SK-N-SH (cell line): ENCODE data around the gene MYO1E. TPM values are rescaled to one million over a fixed set of nuclear protein-coding genes. Genes with fewer than 3 reads are reported as not detected.

Experiments
- CTCF ChIA-PET: fragments of 300-600, 350-600 bp; formaldehyde crosslinking; extraction: SDS; loops from one replicate; lab custom pipeline; 2021; lab: Yijun Ruan, JAX
- POLR2A ChIA-PET: fragments of 350-600 bp; sonication (Branson Sonifier 250); formaldehyde crosslinking; extraction: SDS; loops from one replicate; lab custom pipeline; 2020; ENCODE audit warnings: antibody characterized with exemption, inconsistent platforms; lab: Yijun Ruan, JAX
- DNase-seq: peaks from one replicate; pipeline ENCODE4 v3.0.0; 2012
- H2AFZ ChIP-seq: fragments of 200-600 bp; sonication (generic); 2 replicates; pipeline ENCODE4 v1.8.1; 2016; ENCODE audit warnings: antibody characterized with exemption, mild to moderate bottlenecking, low read depth
- H3F3A ChIP-seq: fragments of 200-600 bp; sonication (generic); replicated peaks from 2 replicates; pipeline ENCODE3; 2016; ENCODE audit warnings: antibody characterized with exemption, mild to moderate bottlenecking; ENCODE audit not compliant: insufficient read depth
- H3K27ac ChIP-seq, 2 experiments: fragments of 200-500 bp in 1 of 2; fragments of 200-600 bp in 1 of 2; sonication (Bioruptor generic) in 1 of 2; sonication (generic), shearing (Covaris generic) in 1 of 2; 2 replicates each; pipeline versions ENCODE4 v1.5.1 to v1.6.1; 2014 to 2016; ENCODE audit warnings: low read depth in 2 of 2, inconsistent platforms in 1 of 2, low read length in 1 of 2, mild to moderate bottlenecking in 1 of 2, mixed read lengths in 1 of 2
- H3K27me3 ChIP-seq: fragments of 200-600 bp; sonication (generic), shearing (Covaris generic); 2 replicates; pipeline ENCODE4 v1.6.1; 2016; ENCODE audit warnings: mixed run types; ENCODE audit not compliant: insufficient read depth
- H3K36me3 ChIP-seq, 2 experiments: fragments of 200-500 bp in 1 of 2; fragments of 200-600 bp in 1 of 2; sonication (Bioruptor generic) in 1 of 2; sonication (generic) in 1 of 2; replicated peaks in 1 of 2; 2 replicates each; pipeline versions ENCODE3 to v1.5.1; 2014 to 2016; ENCODE audit warnings: low read length in 1 of 2, mild to moderate bottlenecking in 1 of 2; ENCODE audit not compliant: insufficient read depth in 2 of 2, control insufficient read depth in 1 of 2
- H3K4me1 ChIP-seq, 2 experiments: fragments of 200-500 bp in 1 of 2; fragments of 200-600 bp in 1 of 2; sonication (Bioruptor generic) in 1 of 2; sonication (generic), shearing (Covaris generic) in 1 of 2; 2 replicates each; pipeline versions ENCODE4 v1.5.1 to v1.6.1; 2014 to 2016; ENCODE audit warnings: low read depth in 1 of 2, low read length in 1 of 2, mixed run types in 1 of 2; ENCODE audit not compliant: insufficient read depth in 2 of 2, control insufficient read depth in 1 of 2
- H3K4me2 ChIP-seq: fragments of 200-600 bp; sonication (generic), shearing (Covaris generic); 2 replicates; pipeline ENCODE4 v1.6.1; 2017; ENCODE audit warnings: mixed run types
- H3K4me3 ChIP-seq, 2 experiments: fragments of 200-500 bp in 1 of 2; fragments of 200-600 bp in 1 of 2; sonication (Bioruptor generic) in 1 of 2; sonication (generic), shearing (Covaris generic) in 1 of 2; 2 replicates each; pipeline versions ENCODE4 v1.5.1 to v1.8.1; 2014 to 2016; ENCODE audit warnings: low read depth in 2 of 2, inconsistent platforms in 1 of 2, low read length in 1 of 2, mild to moderate bottlenecking in 1 of 2, mixed read lengths in 1 of 2, moderate library complexity in 1 of 2
- H3K79me2 ChIP-seq: fragments of 200-600 bp; sonication (generic); 2 replicates; pipeline ENCODE4 v1.8.1; 2017; ENCODE audit warnings: mild to moderate bottlenecking; ENCODE audit not compliant: insufficient read depth
- H3K9ac ChIP-seq: fragments of 200-600 bp; sonication (generic); 2 replicates; pipeline ENCODE4 v1.6.1; 2017; ENCODE audit warnings: mixed run types
- H3K9me2 ChIP-seq: fragments of 200-600 bp; sonication (generic); 2 replicates; pipeline ENCODE4 v1.6.1; 2017; ENCODE audit warnings: mixed run types
- H3K9me3 ChIP-seq: fragments of 200-600 bp; sonication (generic); 2 replicates; pipeline ENCODE4 v1.6.1; 2017; ENCODE audit warnings: mixed run types, mild to moderate bottlenecking, moderate library complexity
- H4K20me1 ChIP-seq: fragments of 200-600 bp; sonication (generic); 2 replicates; pipeline ENCODE4 v1.6.1; 2017; ENCODE audit warnings: mild to moderate bottlenecking, mixed run types; ENCODE audit not compliant: insufficient read depth
- ELF1 ChIP-seq: IDR thresholded peaks from 2 replicates; pipeline ENCODE4 v1.4.0; 2012
- EP300 ChIP-seq, 2 experiments: IDR thresholded peaks; 2 replicates each; pipeline versions ENCODE4 v1.4.0 to v1.6.1; 2012; ENCODE audit warnings: borderline replicate concordance in 1 of 2, low read depth in 1 of 2, low read length in 1 of 2
- EZH2phosphoT487 ChIP-seq: fragments of 200-600 bp; sonication (generic); IDR thresholded peaks from 2 replicates; pipeline ENCODE4 v1.6.1; 2017; ENCODE audit warnings: low read depth, mixed run types, mild to moderate bottlenecking, antibody characterized with exemption, moderate library complexity, borderline replicate concordance
- FOXJ3 ChIP-seq: sonication (generic); formaldehyde crosslinking; IDR thresholded peaks from 2 replicates; pipeline ENCODE4 v1.5.1; 2020; ENCODE audit warnings: mild to moderate bottlenecking, missing genetic modification reagents
- GABPA ChIP-seq: IDR thresholded peaks from 2 replicates; pipeline ENCODE4 v1.4.0; 2012; ENCODE audit warnings: low read depth, mild to moderate bottlenecking
- GATA2 ChIP-seq: sonication (generic); formaldehyde crosslinking; IDR thresholded peaks from 2 replicates; pipeline ENCODE4 v1.5.0; 2020; ENCODE audit warnings: mild to moderate bottlenecking, missing genetic modification reagents
- MEF2A ChIP-seq: IDR thresholded peaks from 2 replicates; pipeline ENCODE4 v1.4.0; 2012; ENCODE audit warnings: low read depth, borderline replicate concordance
- MXI1 ChIP-seq: IDR thresholded peaks from 2 replicates; pipeline ENCODE4 v1.6.1; 2012; ENCODE audit warnings: mild to moderate bottlenecking, low read depth, low read length, improper control_type of control experiment
- NRF1 ChIP-seq: IDR thresholded peaks from 2 replicates; pipeline ENCODE4 v1.6.1; 2012; ENCODE audit warnings: low read depth, mild to moderate bottlenecking, low read length
- POLR2AphosphoS5 ChIP-seq: IDR thresholded peaks from 2 replicates; pipeline ENCODE4 v1.6.1; 2012; ENCODE audit warnings: low read depth, low read length
- RAD21 ChIP-seq: IDR thresholded peaks from 2 replicates; pipeline ENCODE4 v1.6.1; 2012; ENCODE audit warnings: mild to moderate bottlenecking, low read length
- RCOR1 ChIP-seq: fragments of 150-350 bp; IDR thresholded peaks from 2 replicates; pipeline ENCODE4 v1.6.1; 2017; ENCODE audit warnings: antibody characterized with exemption, low read length
- RFX5 ChIP-seq: IDR thresholded peaks from 2 replicates; pipeline ENCODE4 v1.6.1; 2012; ENCODE audit warnings: mild to moderate bottlenecking, improper control_type of control experiment, low read length
- SMC3 ChIP-seq: IDR thresholded peaks from 2 replicates; pipeline ENCODE4 v1.6.1; 2012; ENCODE audit warnings: low read depth, low read length, improper control_type of control experiment
- TCF12 ChIP-seq: IDR thresholded peaks from 2 replicates; pipeline ENCODE4 v1.4.0; 2012
- YY1 ChIP-seq: IDR thresholded peaks from 2 replicates; pipeline ENCODE4 v1.4.0; 2012; ENCODE audit warnings: low read depth, mild to moderate bottlenecking
- WGBS: methylation state at CpG from one replicate; pipeline ENCODE4 v1.1.6; 2017; ENCODE audit warnings: low lambda C conversion rate; 5-methylcytosine and 5-hydroxymethylcytosine counted together
- polyA plus RNA-seq, 3 experiments: library from polyadenylated mRNA; depleted of rRNA; stranded (reverse); fragments of >200 nt; gene quantifications; 2 replicates each; pipeline ENCODE4 v1.2.3, GENCODE V29; 2012
- TF ChIP-seq, protein P1 (sequence below): IDR thresholded peaks from 2 replicates; pipeline ENCODE4 v1.4.0; 2012; ENCODE audit warnings: low read depth, borderline replicate concordance

Gene MYO1E
- polyA plus RNA-seq, 1 of the 3 experiments (the other 2 are of a cell fraction) = 9.7 TPM

DNA sequence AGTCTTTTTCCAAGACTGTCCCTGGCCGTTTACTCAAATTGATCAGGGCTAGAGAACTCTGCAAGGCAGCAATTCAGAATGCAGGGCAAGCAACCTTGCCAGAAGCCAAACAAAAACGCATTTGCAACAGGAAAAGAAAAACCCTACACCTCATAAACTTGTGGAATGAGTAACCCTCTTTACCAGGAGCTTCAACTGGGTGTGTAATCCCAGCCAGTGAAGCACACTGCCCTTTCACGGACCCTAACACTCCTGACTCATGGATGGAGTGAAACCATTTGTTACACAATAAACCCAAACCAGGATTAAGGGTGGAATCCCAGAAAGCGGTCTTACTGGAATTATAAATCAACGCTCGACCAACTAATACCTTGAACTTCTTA is 180.8 kb downstream of the MYO1E start (continued):
- peak; percentile 44 for TF ChIP-seq TCF12
- TF ChIP-seq GATA2 = no peak
- TF ChIP-seq FOXJ3 = no peak
- TF ChIP-seq RAD21 = no peak
- TF ChIP-seq SMC3 = no peak
- no peak for TF ChIP-seq EP300 (IDR thresholded peaks at IDR 0.05; ENCODE audit: borderline replicate concordance in 1 of 2, low read depth in 1 of 2, low read length in 1 of 2)

- TF ChIP-seq, protein P1, sequence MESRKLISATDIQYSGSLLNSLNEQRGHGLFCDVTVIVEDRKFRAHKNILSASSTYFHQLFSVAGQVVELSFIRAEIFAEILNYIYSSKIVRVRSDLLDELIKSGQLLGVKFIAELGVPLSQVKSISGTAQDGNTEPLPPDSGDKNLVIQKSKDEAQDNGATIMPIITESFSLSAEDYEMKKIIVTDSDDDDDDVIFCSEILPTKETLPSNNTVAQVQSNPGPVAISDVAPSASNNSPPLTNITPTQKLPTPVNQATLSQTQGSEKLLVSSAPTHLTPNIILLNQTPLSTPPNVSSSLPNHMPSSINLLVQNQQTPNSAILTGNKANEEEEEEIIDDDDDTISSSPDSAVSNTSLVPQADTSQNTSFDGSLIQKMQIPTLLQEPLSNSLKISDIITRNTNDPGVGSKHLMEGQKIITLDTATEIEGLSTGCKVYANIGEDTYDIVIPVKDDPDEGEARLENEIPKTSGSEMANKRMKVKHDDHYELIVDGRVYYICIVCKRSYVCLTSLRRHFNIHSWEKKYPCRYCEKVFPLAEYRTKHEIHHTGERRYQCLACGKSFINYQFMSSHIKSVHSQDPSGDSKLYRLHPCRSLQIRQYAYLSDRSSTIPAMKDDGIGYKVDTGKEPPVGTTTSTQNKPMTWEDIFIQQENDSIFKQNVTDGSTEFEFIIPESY = no peak
- TF ChIP-seq ELF1 = no peak
- no peak for TF ChIP-seq EZH2phosphoT487
- no peak for TF ChIP-seq POLR2AphosphoS5
- TF ChIP-seq RCOR1 = no peak
- no peak for TF ChIP-seq TCF12
- TF ChIP-seq RAD21 = no peak
- TF ChIP-seq NRF1 = no peak
- TF ChIP-seq MEF2A = no peak
- no peak for TF ChIP-seq RFX5
- TF ChIP-seq, all 33 proteins: peak for 0
- Histone ChIP-seq H2AFZ (no peak overlapping the region), H3K36me3 (peaks cover 10 to 43% of the 10 kb centered on the region in 2 experiments), H3K9ac (no peak overlapping the region), H3K9me2 (no peaks in the 10 kb centered on the region), H3K4me3 (no peak overlapping the region), H3K9me3 (no peaks in the 10 kb centered on the region), H3K79me2 (no peaks in the 10 kb centered on the region), H3K27ac (no peak overlapping the region), H3F3A (peaks cover 27% of the 10 kb centered on the region), H3K4me2 (no peak overlapping the region), H3K27me3 (no peaks in the 10 kb centered on the region), H4K20me1 (peaks cover 3% of the 10 kb centered on the region; the same call in 1 of the 2 replicates), H3K4me1 (peaks cover 3 to 9% of the 10 kb centered on the region in 2 experiments; a peak in 3 of 4 replicates)
- CTCF ChIA-PET = interaction anchor here (1.0 kb wide), 1 partner anchor 302 kb away, joined by 4 read pairs; no protein-coding TSS in a partner anchor
- WGBS = 97% methylated on average over 7 of the region's 7 CpGs
- POLR2A ChIA-PET = no interaction called here
- no peak for DNase-seq
Measured at GRCh38 chr15:59190291-59190690, 182.4 kb downstream of the MYO1E start.

DNA sequence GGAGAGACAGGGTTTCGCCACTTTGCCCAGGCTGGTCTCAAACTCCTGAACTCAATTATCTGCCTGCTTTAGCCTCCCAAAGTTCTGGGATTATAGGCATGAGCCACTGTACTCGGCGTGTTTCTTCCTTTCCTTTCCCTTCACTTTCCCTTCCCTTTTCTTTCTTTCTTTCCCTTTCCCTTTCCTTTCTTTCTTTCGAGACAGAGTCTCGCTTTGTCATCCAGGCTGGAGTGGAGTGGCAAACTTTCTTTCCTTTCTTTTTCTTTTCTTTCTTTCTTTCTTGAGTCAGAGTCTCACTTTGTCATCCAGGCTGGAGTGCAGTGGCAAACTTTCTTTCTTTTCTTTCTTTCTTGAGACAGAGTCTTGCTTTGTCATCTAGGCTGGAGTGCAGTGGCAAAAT is 183.4 kb downstream of the MYO1E start:
- Histone ChIP-seq H3K4me3 (no peak overlapping the region), H3K27me3 (no peaks in the 10 kb centered on the region), H3K9ac (no peak overlapping the region), H3K4me1 (peaks cover 3 to 9% of the 10 kb centered on the region in 2 experiments; a peak in 3 of 4 replicates), H3K9me3 (no peaks in the 10 kb centered on the region), H3F3A (peaks cover 27% of the 10 kb centered on the region), H3K79me2 (no peaks in the 10 kb centered on the region), H2AFZ (no peak overlapping the region), H3K36me3 (peaks cover 0 to 48% of the 10 kb centered on the region in 2 experiments), H3K9me2 (no peaks in the 10 kb centered on the region), H4K20me1 (peaks cover 3% of the 10 kb centered on the region; the same call in 1 of the 2 replicates), H3K4me2 (no peak overlapping the region), H3K27ac (no peak overlapping the region)
- TF ChIP-seq YY1 (no peak), GABPA (no peak), SMC3 (no peak), ELF1 (no peak), RCOR1 (no peak), TCF12 (no peak), MXI1 (no peak)
- CTCF ChIA-PET = no interaction called here
- POLR2A ChIA-PET = no interaction called here
- WGBS = 95% methylated on average over 5 of the region's 5 CpGs
- no peak for DNase-seq
